ENCODE measurements around the gene FREM3. TPM values are rescaled to one million over a fixed set of nuclear protein-coding genes. Genes with fewer than 3 reads are reported as not detected.

FREM3 gene
- total and polyA plus RNA-seq, 2 of the 8 experiments (the other 6 are each of a cell fraction or from before 2014, with no cell fraction given), result 0.03 to 0.11 TPM

- Histone ChIP-seq H3K27ac (ENCODE audit: low read depth, low read length) (no peak overlapping the region), H4K20me1 (replicated peaks in 1 of 2; ENCODE audit: control insufficient read depth in 1 of 2, insufficient read depth in 2 of 2, low read length in 2 of 2) (no peaks in the 10 kb centered on the region), H2BK12ac (ENCODE audit: low read depth, low read length) (no peak overlapping the region), H3K4me1 (replicated peaks in 1 of 4; ENCODE audit: control insufficient read depth in 3 of 4, insufficient read depth in 4 of 4, low read length in 3 of 4) (no peaks in the 10 kb centered on the region), H3K23ac (ENCODE audit: insufficient read length) (no peak overlapping the region), H3K9me3 (ENCODE audit: insufficient read depth in 2 of 2, low read depth in 1 of 2, low read length in 1 of 2) (no peaks in the 10 kb centered on the region), H3K9ac (replicated peaks in 1 of 4; ENCODE audit: extremely low read depth in 1 of 4, low read depth in 3 of 4, low read length in 3 of 4) (no peak overlapping the region), H2BK5ac (ENCODE audit: low read depth, low read length) (no peak overlapping the region), H3K36me3 (ENCODE audit: control insufficient read depth in 2 of 4, insufficient read depth in 4 of 4, low read length in 3 of 4) (peaks cover 0 to 41% (median 6%) of the 10 kb centered on the region in 4 experiments; a peak in 4 of 8 replicates), H3K18ac (ENCODE audit: extremely low read depth, low read length) (no peak overlapping the region), H3K23me2 (ENCODE audit: low read depth, low read length) (no peaks in the 10 kb centered on the region; the same call in 1 of the 2 replicates), H3K56ac (replicated peaks; ENCODE audit: insufficient read length, low read depth, low read length) (no peak overlapping the region), H3K4me2 (ENCODE audit: insufficient read depth in 1 of 2, low read depth in 2 of 2, low read length in 2 of 2) (no peak overlapping the region), H3K4me3 (ENCODE audit: extremely low read depth in 1 of 4, insufficient read depth in 2 of 4, low read depth in 3 of 4, low read length in 4 of 4) (no peak overlapping the region), H4K5ac (ENCODE audit: insufficient read length, low read depth, low read length) (no peak overlapping the region), H2BK20ac (ENCODE audit: low read length) (no peak overlapping the region), H2BK15ac (ENCODE audit: low read length) (no peak overlapping the region), H3K27me3 (replicated peaks in 1 of 4; ENCODE audit: control insufficient read depth in 3 of 4, extremely low read depth in 1 of 4, insufficient read depth in 3 of 4, low read length in 3 of 4) (no peaks in the 10 kb centered on the region), H2BK120ac (replicated peaks; ENCODE audit: low read depth, low read length) (no peak overlapping the region), H2AFZ (ENCODE audit: low read length) (no peak overlapping the region), H3K79me2 (ENCODE audit: control insufficient read depth in 1 of 2, insufficient read depth in 2 of 2, low read length in 2 of 2) (no peaks in the 10 kb centered on the region), H4K8ac (ENCODE audit: extremely low read depth, insufficient read depth, low read length) (no peak overlapping the region), H3K79me1 (ENCODE audit: low read depth, low read length) (no peaks in the 10 kb centered on the region), H2AK5ac (ENCODE audit: low read depth, low read length) (no peak overlapping the region), H4K91ac (replicated peaks; ENCODE audit: insufficient read length, low read length) (no peak overlapping the region), H3K4ac (replicated peaks; ENCODE audit: insufficient read length, low read depth, low read length) (no peak overlapping the region), H3K14ac (ENCODE audit: insufficient read length) (no peak overlapping the region)
- TF ChIP-seq POLR2AphosphoS5 (IDR thresholded peaks at IDR 0.05; ENCODE audit: low read depth, low read length) (peak; percentile 25; the same call in 1 of the 2 replicates), RNF2 (IDR thresholded peaks at IDR 0.05; ENCODE audit: borderline replicate concordance, low read depth, low read length, missing control alignments, poor library complexity, severe bottlenecking) (no peak)
- CTCF ChIA-PET (ENCODE audit: partially characterized antibody), result interaction anchor here (1.4 kb wide), 1 partner anchor 27 kb away, joined by 5 read pairs; no protein-coding TSS in a partner anchor
- DNase-seq (ENCODE audit: low read depth in 1 of 2, low spot score in 2 of 2), result no peak
- 73% methylated on average over 4 of the region's 4 CpGs; no CpG with 5 or more reads in 1 of the 2 experiments for WGBS, 2 experiments (ENCODE audit: extremely low coverage in 1 of 2, insufficient coverage in 1 of 2, insufficient read length in 1 of 2, insufficient replicate concordance in 2 of 2, low coverage in 1 of 2, low lambda C conversion rate in 2 of 2, missing lambda C conversion rate in 1 of 2)
- no peak for FAIRE-seq
- POLR2A ChIA-PET (ENCODE audit: partially characterized antibody), result interaction anchor here (0.6 to 1.4 kb wide), 5 partner anchors 12 to 1772 kb away, joined by 3 to 4 read pairs (median 3); no protein-coding TSS in a partner anchor
These were observed 145.5 kb downstream of the FREM3 start for GRCh38 chr4:143554728-143555597.
